NCI-H446 (cell line): Measurements from ENCODE around the gene URM1.
"Not testable (repeated sequence)": the region's sequence is repeated elsewhere in the genome, so short reads cannot be mapped to it uniquely, and the experiment has no call there.

Experiments used
- DNase-seq, 2 experiments: peaks; one replicate each; lab custom pipeline; 2025; lab: John Stamatoyannopoulos, UW

URM1 gene

GRCh38 chr9:128370752-128371629 lies at the start of gene URM1:
TSS of gene URM1 (plus strand) at chr9:128371374. CDS start at chr9:128371381, 7 bp downstream.
- DNase-seq: peak; percentile 65 to 84

GRCh38 chr9:128321879-128322403 lies 49.2 kb upstream of the URM1 start:
- DNase-seq: no peak

GRCh38 chr9:128322404-128323211 lies 48.6 kb upstream of the URM1 start, which contains the start of the genes COQ4 and TRUB2:
TSS of gene COQ4 (plus strand) at chr9:128322839. CDS start at chr9:128322859, 20 bp downstream.
TSS of gene TRUB2 (minus strand) at chr9:128322447. CDS start at chr9:128322408, 39 bp downstream.
- DNase-seq: peak; percentile 74 to 87

- no peak for DNase-seq
Observed at GRCh38 chr9:128323212-128323730, 47.9 kb upstream of the URM1 start.

- DNase-seq: no peak
Observed at GRCh38 chr9:128323791-128324190, 47.4 kb upstream of the URM1 start.

- DNase-seq: no peak
Observed at GRCh38 chr9:128324401-128324800, 46.8 kb upstream of the URM1 start.

- no peak for DNase-seq
Observed at GRCh38 chr9:128325629-128326028, 45.5 kb upstream of the URM1 start.

- DNase-seq: no peak
Observed at GRCh38 chr9:128333451-128333869, 37.7 kb upstream of the URM1 start.

- no peak for DNase-seq
Observed at GRCh38 chr9:128335161-128335560, 36.0 kb upstream of the URM1 start.

- DNase-seq: no peak
Observed at GRCh38 chr9:128335914-128336313, 35.3 kb upstream of the URM1 start.

GRCh38 chr9:128337936-128338335 lies 33.2 kb upstream of the URM1 start:
- DNase-seq: no peak

GRCh38 chr9:128338852-128339614 lies 32.1 kb upstream of the URM1 start:
- not testable (repeated sequence) for DNase-seq

- peak in 1 of 2 experiments; percentile 59 for DNase-seq
Observed at GRCh38 chr9:128339761-128340690, 31.1 kb upstream of the URM1 start, which contains the start of gene SLC27A4. TSS of gene SLC27A4 (plus strand) at chr9:128340527. CDS start at chr9:128343133, 2,606 bp downstream.

GRCh38 chr9:128340691-128341434 lies 30.3 kb upstream of the URM1 start:
- no peak for DNase-seq

GRCh38 chr9:128341435-128341849 lies 29.7 kb upstream of the URM1 start:
- peak in 1 of 2 experiments; percentile 26 for DNase-seq

- no peak for DNase-seq
Observed at GRCh38 chr9:128342971-128343680, 28.0 kb upstream of the URM1 start.

- DNase-seq: no peak
Observed at GRCh38 chr9:128343855-128344254, 27.3 kb upstream of the URM1 start.

GRCh38 chr9:128344931-128345605 lies 26.1 kb upstream of the URM1 start:
- no peak for DNase-seq
